HG02870 (cell line): ENCODE results near the gene CCR2.
"Not testable (repeated sequence)": the region's sequence is repeated elsewhere in the genome, so short reads cannot be mapped to it uniquely, and the experiment has no call there.

ENCODE experiments used
- ATAC-seq: cut with Tn5 transposase; IDR thresholded peaks from one replicate; pipeline ENCODE4 v1.9.1; 2021; ENCODE audit warnings: mild to moderate bottlenecking, moderate library complexity; ENCODE audit not compliant: unreplicated experiment

The CCR2 gene

GRCh38 chr3:46375814-46376213 is 21.9 kb downstream of the CCR2 start:
- ATAC-seq, result no peak

DNA sequence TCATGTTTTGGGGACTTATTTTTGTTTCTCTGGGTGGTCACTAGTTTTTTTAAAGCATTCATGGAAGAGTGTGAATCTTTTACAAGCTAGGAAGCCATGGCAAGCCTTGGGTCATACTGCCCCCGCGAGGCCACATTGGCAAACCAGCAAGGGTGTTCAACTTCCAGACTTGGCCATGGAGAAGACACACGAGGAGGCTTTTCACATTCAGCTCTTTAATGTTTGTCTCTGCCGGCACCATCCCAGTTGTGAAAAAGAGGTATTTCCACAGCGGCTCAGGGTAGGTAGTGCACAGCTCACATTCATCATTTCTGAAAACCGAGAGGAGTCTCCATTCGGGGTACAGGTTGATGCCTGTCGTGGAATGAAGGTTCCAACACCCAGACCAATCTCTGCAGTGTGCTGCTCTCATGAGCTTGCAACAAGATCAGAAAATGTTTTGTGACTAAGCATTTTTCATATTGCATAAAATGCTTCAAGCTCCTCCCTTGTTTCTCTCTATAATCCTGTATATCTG is 24.6 kb downstream of the CCR2 start:
- ATAC-seq, result no peak

DNA sequence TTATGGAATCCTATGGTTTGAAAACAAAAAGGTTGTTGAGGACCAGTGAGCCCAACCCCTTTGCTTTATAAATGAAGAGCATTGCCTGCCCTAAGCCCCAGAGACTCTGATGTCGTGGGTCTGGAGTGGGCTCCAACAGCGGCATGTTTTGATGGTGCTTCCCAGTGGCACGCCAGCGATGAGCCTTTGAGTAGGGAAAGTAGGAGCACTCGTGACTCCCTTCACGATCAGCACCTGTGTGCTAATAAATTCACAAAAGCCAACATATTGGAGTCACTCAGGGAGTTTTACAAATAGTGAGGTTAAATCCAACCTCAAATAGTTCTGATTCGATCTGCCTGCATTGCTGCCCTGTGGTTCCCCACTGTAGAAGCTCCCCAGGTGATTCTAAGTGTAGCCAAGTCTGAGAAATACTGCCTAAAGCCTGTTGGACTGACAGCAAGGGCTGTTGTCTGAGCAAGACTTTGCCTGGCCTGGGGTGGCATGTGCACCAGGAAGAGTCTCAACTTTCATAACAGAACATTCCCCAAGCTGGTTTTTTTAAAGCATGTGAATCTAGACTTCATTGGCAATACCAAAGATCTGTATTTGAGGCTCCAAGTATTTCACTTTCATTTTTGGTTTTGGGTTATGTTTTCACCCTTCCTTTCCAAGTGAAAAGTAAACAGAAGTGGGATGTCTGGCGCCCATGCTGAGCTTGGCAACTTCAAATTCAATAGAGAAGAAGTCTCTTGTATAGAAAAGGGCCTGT is 26.7 kb downstream of the CCR2 start:
- ATAC-seq, result no peak

- ATAC-seq, result no peak
Observed at GRCh38 chr3:46381625-46382024, 27.7 kb downstream of the CCR2 start.

- ATAC-seq, result no peak
Observed at GRCh38 chr3:46383211-46383950, 29.5 kb downstream of the CCR2 start.

DNA sequence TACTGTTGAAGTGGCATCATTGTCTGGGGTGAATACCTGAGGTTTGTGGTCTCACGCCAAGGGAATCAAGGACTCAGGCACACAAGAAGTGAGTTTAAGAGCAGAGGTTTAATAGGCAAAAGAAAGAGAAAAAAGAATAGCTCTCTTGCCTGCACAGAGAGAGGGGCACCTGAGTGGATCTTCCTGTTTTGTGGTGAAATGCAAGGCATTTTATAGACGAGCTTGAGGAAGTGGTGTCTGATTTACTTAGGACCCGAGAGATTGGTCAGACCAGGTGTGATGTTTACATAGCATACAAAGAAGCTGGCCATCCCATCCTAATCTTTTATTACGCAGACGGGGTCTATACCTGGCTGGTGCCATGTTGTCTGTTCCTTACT is 30.0 kb downstream of the CCR2 start:
- ATAC-seq, result no peak

DNA sequence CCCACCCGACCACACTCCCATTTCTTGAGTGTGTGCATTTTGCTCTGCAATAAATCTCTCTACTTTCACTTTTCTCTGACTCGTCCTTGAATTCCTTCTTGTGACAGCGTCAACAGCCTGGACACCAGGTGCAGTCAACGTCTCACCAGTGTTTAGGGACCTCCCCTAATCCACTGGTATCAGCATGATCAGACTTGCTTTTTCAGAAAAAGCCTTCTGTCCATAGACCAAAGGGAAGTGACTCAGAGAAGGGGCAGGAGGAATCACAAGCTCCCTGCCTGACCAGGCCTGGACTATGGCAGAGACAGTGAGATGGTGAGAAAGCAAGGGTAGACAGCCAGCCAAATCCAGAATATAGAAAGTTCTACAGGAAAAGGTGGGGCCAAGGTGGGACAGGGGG is 32.3 kb downstream of the CCR2 start:
- no peak for ATAC-seq

DNA sequence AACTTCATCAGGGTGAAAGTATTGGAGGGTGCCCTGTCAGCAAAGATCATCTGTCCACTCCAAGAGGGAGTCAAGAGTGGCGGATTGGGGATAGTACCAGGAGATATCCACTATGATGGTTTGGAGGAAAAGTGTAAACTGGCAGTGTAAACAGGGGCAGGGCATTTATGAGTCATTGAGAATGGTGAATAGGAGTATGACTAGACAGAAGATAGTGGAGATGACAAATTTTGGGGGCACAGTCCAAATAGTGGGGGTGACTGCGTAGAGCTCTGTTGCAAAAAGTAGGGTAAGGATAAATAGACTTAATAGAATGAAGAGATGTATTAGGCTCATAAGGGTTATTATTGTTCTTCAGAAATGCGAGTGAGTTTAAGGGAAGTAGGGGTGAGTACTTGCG is 34.9 kb downstream of the CCR2 start:
- ATAC-seq, result not testable (repeated sequence)

GRCh38 chr3:46389306-46389705 is 35.4 kb downstream of the CCR2 start:
- no peak for ATAC-seq

DNA sequence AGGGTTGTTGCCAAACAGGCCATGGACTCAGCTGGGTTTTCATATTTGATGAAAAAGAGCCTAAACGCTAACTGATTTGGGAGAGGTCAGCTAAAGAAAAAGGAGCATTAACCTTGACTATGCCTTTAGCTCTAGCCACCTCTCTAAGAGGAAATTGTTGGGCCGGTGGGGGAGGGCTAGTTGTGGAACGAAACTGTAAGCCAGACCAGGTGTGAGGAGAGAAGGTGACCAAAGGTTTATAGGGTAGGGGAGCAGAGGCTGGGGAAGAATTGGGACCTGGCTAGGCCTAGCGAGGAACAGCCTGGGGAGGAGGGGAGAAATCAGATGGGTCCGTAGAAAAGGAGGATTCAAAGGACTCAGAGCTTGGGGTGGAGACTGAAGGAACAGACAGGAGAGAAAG is 37.6 kb downstream of the CCR2 start:
- not testable (repeated sequence) for ATAC-seq

DNA sequence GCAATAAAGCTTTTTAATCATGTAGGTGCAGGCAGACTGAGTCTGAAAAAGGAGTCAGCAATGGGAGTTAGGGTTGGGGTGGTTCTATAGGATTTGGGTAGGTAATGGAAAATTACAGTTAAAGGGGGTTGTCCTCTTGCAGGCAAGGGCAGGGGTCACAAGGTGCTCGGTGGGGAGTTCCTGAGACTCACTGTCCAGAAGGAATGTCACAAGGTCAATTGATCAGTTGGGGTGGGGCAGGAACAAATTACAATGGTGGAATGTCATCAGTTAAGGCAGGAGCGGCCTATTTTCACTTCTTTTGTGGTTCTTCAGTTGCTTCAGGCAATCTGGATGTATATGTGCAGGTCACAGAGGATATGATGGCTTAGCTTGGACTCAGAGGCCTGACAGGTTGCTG is 39.1 kb downstream of the CCR2 start:
- no peak for ATAC-seq

DNA sequence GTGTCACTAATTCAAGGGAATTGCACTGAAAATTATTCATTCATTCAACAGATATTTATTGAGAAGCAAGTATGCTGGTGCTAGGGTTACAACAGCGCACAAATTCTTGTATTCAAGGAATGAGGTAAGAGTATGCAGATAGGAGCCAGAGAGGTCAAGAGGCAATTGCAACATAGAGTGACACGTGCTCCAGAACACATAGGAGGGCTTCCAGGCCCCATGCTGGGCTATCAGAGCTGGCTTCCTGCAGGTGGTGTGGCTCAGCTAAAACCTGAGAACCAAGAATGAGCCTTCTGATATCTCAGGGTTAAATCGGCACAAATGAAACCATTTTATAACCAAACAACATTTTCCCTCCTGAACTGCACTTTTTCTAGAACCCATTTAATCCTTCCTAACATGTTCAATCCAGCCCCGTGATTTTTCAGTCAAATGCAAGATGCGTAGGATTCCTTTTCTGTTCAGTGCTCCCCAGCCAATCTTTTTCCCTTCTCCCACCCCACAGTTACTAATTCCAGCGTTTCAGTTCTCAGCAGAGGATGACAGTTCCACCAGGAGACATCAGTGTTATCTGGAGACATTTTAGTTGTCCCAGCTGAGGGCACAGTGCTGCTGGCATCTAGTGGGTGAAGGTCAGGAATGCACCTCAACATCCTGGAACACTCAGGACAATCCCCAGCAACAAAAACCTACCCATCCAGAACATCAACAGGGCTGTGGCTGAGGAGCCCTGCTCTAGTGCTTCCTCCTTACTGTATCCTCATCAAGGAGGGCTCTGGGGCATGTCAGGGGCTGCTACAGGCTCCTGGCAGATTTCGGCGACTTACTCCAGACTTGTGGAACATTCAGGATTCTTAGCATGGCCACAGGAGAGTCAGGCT is 39.9 kb downstream of the CCR2 start:
- no peak for ATAC-seq

- no peak for ATAC-seq
Observed at GRCh38 chr3:46395210-46395661, 41.3 kb downstream of the CCR2 start.

DNA sequence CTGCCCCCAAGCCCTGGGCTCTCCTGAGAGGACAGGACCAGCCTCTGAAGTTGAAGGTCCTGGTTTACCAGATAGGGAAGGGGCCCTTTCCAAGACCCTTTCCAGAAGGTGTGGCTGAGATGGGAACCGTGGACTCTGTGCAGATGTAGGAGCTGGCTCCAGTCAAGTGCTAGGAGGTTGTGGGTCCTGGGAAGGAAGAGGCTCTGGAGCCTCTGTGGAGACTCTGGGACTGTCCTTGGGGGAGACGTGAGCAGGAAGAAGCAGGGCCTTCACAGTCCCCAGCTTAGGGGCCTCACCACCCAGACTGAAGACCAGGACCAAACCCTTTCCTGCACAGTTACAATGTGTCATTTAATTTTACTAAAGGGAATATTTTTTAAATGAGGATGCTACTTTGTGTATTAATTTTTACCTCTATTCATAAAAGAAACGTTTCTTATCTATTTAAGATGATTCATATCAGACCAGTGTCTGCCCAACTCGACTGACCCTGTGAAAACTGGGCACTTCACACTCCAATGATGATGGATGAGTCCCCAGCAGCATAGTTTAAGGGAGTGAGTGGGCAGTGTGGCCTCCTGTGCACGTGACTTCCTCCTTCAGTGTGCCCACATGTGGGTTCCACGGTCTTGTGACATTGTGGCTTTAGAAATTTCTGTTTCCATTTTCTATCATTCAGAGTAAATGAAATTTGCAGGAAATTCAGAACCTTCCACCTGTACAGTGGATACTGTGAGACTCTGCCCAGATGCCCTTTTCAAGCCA is 42.0 kb downstream of the CCR2 start:
- ATAC-seq, result no peak

- no peak for ATAC-seq
Observed at GRCh38 chr3:46397111-46397510, 43.2 kb downstream of the CCR2 start.

- no peak for ATAC-seq
Observed at GRCh38 chr3:46398186-46398955, 44.5 kb downstream of the CCR2 start.

- no peak for ATAC-seq
Observed at GRCh38 chr3:46399098-46399497, 45.2 kb downstream of the CCR2 start.

GRCh38 chr3:46399557-46399956 is 45.6 kb downstream of the CCR2 start:
- no peak for ATAC-seq

- no peak for ATAC-seq
Observed at GRCh38 chr3:46400000-46400734, 46.3 kb downstream of the CCR2 start.
